GM23248 (cell line): Measurements from ENCODE around the gene SLFN11. TPM values are rescaled to one million over a fixed set of nuclear protein-coding genes. Genes with fewer than 3 reads are reported as not detected.

Experiments used
- DNase-seq: peaks from one replicate; pipeline ENCODE4 v3.0.0-alpha.2; 2015
- H2AFZ ChIP-seq: fragments of 200-600 bp; sonication (generic); 2 replicates; pipeline ENCODE4 v1.6.1; 2016; ENCODE audit warnings: antibody characterized with exemption
- H3F3A ChIP-seq: fragments of 200-600 bp; sonication (generic); 2 replicates; pipeline ENCODE4 v1.6.1; 2016; ENCODE audit warnings: mild to moderate bottlenecking, antibody characterized with exemption, mixed run types; ENCODE audit not compliant: insufficient read depth
- H3K27ac ChIP-seq: fragments of 200-600 bp; sonication (generic); 2 replicates; pipeline ENCODE4 v1.5.1; 2016; ENCODE audit warnings: mild to moderate bottlenecking
- H3K27me3 ChIP-seq: fragments of 200-600 bp; sonication (generic); replicated peaks from 2 replicates; pipeline ENCODE4 v1.6.1; 2016; ENCODE audit warnings: mild to moderate bottlenecking; ENCODE audit not compliant: insufficient read depth
- H3K36me3 ChIP-seq: fragments of 200-600 bp; sonication (generic); 2 replicates; pipeline ENCODE4 v1.6.1; 2016; ENCODE audit warnings: low read depth, mild to moderate bottlenecking
- H3K4me1 ChIP-seq: fragments of 200-600 bp; sonication (generic); 2 replicates; pipeline ENCODE4 v1.6.1; 2016; ENCODE audit warnings: mild to moderate bottlenecking; ENCODE audit not compliant: insufficient read depth
- H3K4me2 ChIP-seq: fragments of 200-600 bp; sonication (generic); one replicate; pipeline ENCODE4 v1.6.1; 2016; ENCODE audit warnings: mild to moderate bottlenecking; ENCODE audit not compliant: unreplicated experiment
- H3K4me3 ChIP-seq: fragments of 200-600 bp; sonication (generic); 2 replicates; pipeline ENCODE4 v1.5.1; 2016; ENCODE audit warnings: mild to moderate bottlenecking
- H3K79me2 ChIP-seq: fragments of 200-600 bp; sonication (generic); 2 replicates; pipeline ENCODE4 v1.6.1; 2016; ENCODE audit warnings: mild to moderate bottlenecking; ENCODE audit not compliant: insufficient read depth
- H3K9ac ChIP-seq: fragments of 200-600 bp; sonication (generic); 2 replicates; pipeline ENCODE4 v1.6.1; 2016; ENCODE audit warnings: mild to moderate bottlenecking
- H3K9me2 ChIP-seq: fragments of 200-600 bp; sonication (generic); 2 replicates; pipeline ENCODE4 v1.6.1; 2016; ENCODE audit warnings: mixed run types, mild to moderate bottlenecking, moderate library complexity; ENCODE audit not compliant: insufficient read depth
- H3K9me3 ChIP-seq: fragments of 200-600 bp; sonication (generic); one replicate; pipeline ENCODE4 v1.6.1; 2017; ENCODE audit warnings: low read depth
- H4K20me1 ChIP-seq: fragments of 200-600 bp; sonication (generic); 2 replicates; pipeline ENCODE4 v1.6.0; 2016; ENCODE audit not compliant: insufficient read depth
- EZH2 ChIP-seq: fragments of 200-600 bp; sonication (generic); IDR thresholded peaks from 2 replicates; pipeline ENCODE4 v1.6.1; 2018; ENCODE audit warnings: antibody characterized with exemption, mild to moderate bottlenecking; ENCODE audit not compliant: insufficient read depth, poor library complexity, severe bottlenecking
- EZH2phosphoT487 ChIP-seq: fragments of 200-600 bp; sonication (generic); IDR thresholded peaks from 2 replicates; pipeline ENCODE4 v1.6.1; 2018; ENCODE audit warnings: antibody characterized with exemption, moderate library complexity, mild to moderate bottlenecking, low read depth; ENCODE audit not compliant: insufficient read depth
- WGBS, 2 experiments: methylation state at CpG; one replicate each; pipeline ENCODE4 v1.1.6; 2015 to 2017; ENCODE audit warnings: low lambda C conversion rate in 2 of 2, low coverage in 1 of 2; ENCODE audit errors: missing lambda C conversion rate in 2 of 2; 5-methylcytosine and 5-hydroxymethylcytosine counted together
- in situ Hi-C: fragments of 300-500 bp; cut with MboI; formaldehyde crosslinking; loops from 2 replicates; pipeline ENCODE4 v1.15.0; 2020
- polyA plus RNA-seq: library from polyadenylated mRNA; unstranded; fragments of >200 nt; fragmentation: Nextera tagmentation; extraction: Ambion mirVana; gene quantifications from 2 replicates; pipeline ENCODE4 v1.2.1, GENCODE V29; 2016
- total RNA-seq: library from RNA; depleted of rRNA; stranded (reverse); fragments of >200 nt; shearing (Covaris generic); gene quantifications from 2 replicates; pipeline ENCODE4 v1.2.3, GENCODE V29; 2014

The SLFN11 gene
- total and polyA plus RNA-seq, 2 experiments from 2014 or later: 32.8 to 49.3 TPM

- in situ Hi-C loops: no loop called here
- no peaks in the 10 kb centered on the region for H3K9me2 ChIP-seq
- H3K4me3 ChIP-seq: no peak overlapping the region
- H3K36me3 ChIP-seq: no peaks in the 10 kb centered on the region; the same call in 1 of the 2 replicates
- H3K27me3 ChIP-seq: no peaks in the 10 kb centered on the region
- H3K27ac ChIP-seq: no peak overlapping the region
- no peak overlapping the region for H3K9ac ChIP-seq
- no peak overlapping the region for H3K4me2 ChIP-seq
- H3K79me2 ChIP-seq: no peaks in the 10 kb centered on the region
- 47 to 58% methylated on average over 2 of the region's 2 CpGs for WGBS, 2 experiments
- no peaks in the 10 kb centered on the region for H3K4me1 ChIP-seq
- no peak overlapping the region for H2AFZ ChIP-seq
- TF ChIP-seq EZH2 (no peak), EZH2phosphoT487 (no peak)
- DNase-seq: no peak
- no peaks in the 10 kb centered on the region for H4K20me1 ChIP-seq
- H3F3A ChIP-seq: no peaks in the 10 kb centered on the region
- no peaks in the 10 kb centered on the region for H3K9me3 ChIP-seq
Observed at GRCh38 chr17:35390663-35391062, 17.2 kb upstream of the SLFN11 start.

GRCh38 chr17:35390156-35390555, 16.7 kb upstream of the SLFN11 start:
- TF ChIP-seq EZH2: no peak
- TF ChIP-seq EZH2phosphoT487: no peak
- Histone ChIP-seq H3F3A (no peaks in the 10 kb centered on the region), H3K4me3 (no peak overlapping the region), H3K27ac (no peak overlapping the region), H2AFZ (no peak overlapping the region), H3K9me3 (no peaks in the 10 kb centered on the region), H3K79me2 (no peaks in the 10 kb centered on the region), H3K27me3 (no peaks in the 10 kb centered on the region), H3K4me1 (no peaks in the 10 kb centered on the region), H4K20me1 (no peaks in the 10 kb centered on the region), H3K36me3 (no peaks in the 10 kb centered on the region; the same call in 1 of the 2 replicates), H3K4me2 (no peak overlapping the region), H3K9me2 (no peaks in the 10 kb centered on the region), H3K9ac (no peak overlapping the region)
- 62 to 67% methylated on average over 2 of the region's 2 CpGs for WGBS, 2 experiments
- DNase-seq: no peak
- in situ Hi-C loops: no loop called here

GRCh38 chr17:35387496-35387895, 14.1 kb upstream of the SLFN11 start:
- Histone ChIP-seq H3K36me3 (no peaks in the 10 kb centered on the region), H3K9ac (no peak overlapping the region), H3K27ac (no peak overlapping the region), H3F3A (no peaks in the 10 kb centered on the region), H4K20me1 (no peaks in the 10 kb centered on the region), H2AFZ (no peak overlapping the region), H3K4me2 (no peak overlapping the region), H3K9me3 (no peaks in the 10 kb centered on the region), H3K4me3 (no peak overlapping the region), H3K4me1 (no peaks in the 10 kb centered on the region), H3K9me2 (no peaks in the 10 kb centered on the region), H3K79me2 (no peaks in the 10 kb centered on the region), H3K27me3 (no peaks in the 10 kb centered on the region)
- TF ChIP-seq EZH2 (no peak), EZH2phosphoT487 (no peak)
- DNase-seq: no peak
- in situ Hi-C loops: no loop called here

- Histone ChIP-seq H3K9me2 (no peaks in the 10 kb centered on the region), H3K79me2 (peaks cover 20% of the 10 kb centered on the region), H2AFZ (no peak overlapping the region), H4K20me1 (no peaks in the 10 kb centered on the region), H3F3A (peaks cover 15% of the 10 kb centered on the region), H3K27me3 (no peaks in the 10 kb centered on the region), H3K9ac (no peak overlapping the region), H3K36me3 (no peaks in the 10 kb centered on the region), H3K9me3 (no peaks in the 10 kb centered on the region), H3K4me3 (no peak overlapping the region), H3K4me1 (peaks cover 17% of the 10 kb centered on the region), H3K4me2 (no peak overlapping the region), H3K27ac (no peak overlapping the region)
- in situ Hi-C loops: no loop called here
- 70 to 76% methylated on average over 3 of the region's 3 CpGs for WGBS, 2 experiments
- no peak for TF ChIP-seq EZH2
- no peak for TF ChIP-seq EZH2phosphoT487
- no peak for DNase-seq
Observed at GRCh38 chr17:35377706-35378105, 4.3 kb upstream of the SLFN11 start.

GRCh38 chr17:35377068-35377467, 3.6 kb upstream of the SLFN11 start:
- Histone ChIP-seq H3K9ac (no peak overlapping the region), H3K9me3 (no peaks in the 10 kb centered on the region), H4K20me1 (no peaks in the 10 kb centered on the region), H3K27ac (no peak overlapping the region), H3F3A (peaks cover 15% of the 10 kb centered on the region), H3K27me3 (no peaks in the 10 kb centered on the region), H3K9me2 (no peaks in the 10 kb centered on the region), H3K4me2 (no peak overlapping the region), H3K4me1 (peaks cover 22% of the 10 kb centered on the region), H2AFZ (no peak overlapping the region), H3K79me2 (peaks cover 27% of the 10 kb centered on the region), H3K36me3 (no peaks in the 10 kb centered on the region), H3K4me3 (no peak overlapping the region)
- in situ Hi-C loops: no loop called here
- TF ChIP-seq EZH2 (no peak), EZH2phosphoT487 (no peak)
- DNase-seq: peak; percentile 21
- WGBS, 2 experiments: 63 to 66% methylated on average over 2 of the region's 2 CpGs
